GM21447 (cell line): ENCODE data around the gene INHBC.
A peak's percentile ranks its signal among the peaks of the same experiment; 100 is the strongest.
"Not testable (repeated sequence)": the region's sequence is repeated elsewhere in the genome, so short reads cannot be mapped to it uniquely, and the experiment has no call there.

Experiments used
- ATAC-seq: cut with Tn5 transposase; IDR thresholded peaks from one replicate; pipeline ENCODE4 v1.9.1; 2021; ENCODE audit not compliant: unreplicated experiment

INHBC gene

DNA sequence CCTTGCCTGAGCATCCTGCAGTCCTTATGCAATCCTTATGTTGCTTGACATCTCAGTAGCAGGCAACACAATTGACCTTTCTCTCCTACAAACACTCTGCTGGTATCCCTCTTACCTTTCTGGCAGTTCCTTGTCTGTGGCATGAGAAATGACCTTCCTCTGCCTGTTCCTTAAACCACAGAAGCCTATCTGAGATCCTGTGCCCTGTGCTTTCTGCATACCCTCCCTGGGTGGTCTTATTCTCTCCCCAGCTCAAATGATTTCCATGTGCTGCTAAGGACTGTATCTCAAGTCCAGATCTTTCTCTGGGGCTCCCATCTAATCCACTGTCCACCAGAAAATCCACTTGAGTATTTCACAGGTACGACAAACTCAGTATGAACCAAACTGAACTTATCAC, 47.1 kb downstream of the INHBC start:
- no peak for ATAC-seq

GRCh38 chr12:57483466-57483865, 48.9 kb downstream of the INHBC start:
- no peak for ATAC-seq

DNA sequence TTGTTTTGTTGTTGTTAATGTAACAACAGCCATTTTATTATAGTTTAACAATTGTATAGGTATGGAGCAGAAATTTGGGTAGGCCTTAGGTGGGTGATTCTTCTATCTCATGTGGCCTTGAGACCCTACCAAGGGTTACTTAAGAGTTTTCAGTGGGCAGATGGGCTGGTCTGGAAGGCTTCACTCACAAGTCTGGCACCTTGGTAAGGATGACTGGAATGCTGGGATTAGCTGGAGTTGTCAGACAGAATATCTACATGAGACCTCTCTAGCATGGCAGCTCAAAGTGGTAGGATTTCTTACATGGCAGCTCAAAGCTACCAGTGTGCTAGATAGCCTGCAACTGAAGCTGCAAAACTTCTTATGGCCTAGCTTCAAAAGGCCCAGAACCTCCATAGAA, 51.1 kb downstream of the INHBC start:
- ATAC-seq = no peak

DNA sequence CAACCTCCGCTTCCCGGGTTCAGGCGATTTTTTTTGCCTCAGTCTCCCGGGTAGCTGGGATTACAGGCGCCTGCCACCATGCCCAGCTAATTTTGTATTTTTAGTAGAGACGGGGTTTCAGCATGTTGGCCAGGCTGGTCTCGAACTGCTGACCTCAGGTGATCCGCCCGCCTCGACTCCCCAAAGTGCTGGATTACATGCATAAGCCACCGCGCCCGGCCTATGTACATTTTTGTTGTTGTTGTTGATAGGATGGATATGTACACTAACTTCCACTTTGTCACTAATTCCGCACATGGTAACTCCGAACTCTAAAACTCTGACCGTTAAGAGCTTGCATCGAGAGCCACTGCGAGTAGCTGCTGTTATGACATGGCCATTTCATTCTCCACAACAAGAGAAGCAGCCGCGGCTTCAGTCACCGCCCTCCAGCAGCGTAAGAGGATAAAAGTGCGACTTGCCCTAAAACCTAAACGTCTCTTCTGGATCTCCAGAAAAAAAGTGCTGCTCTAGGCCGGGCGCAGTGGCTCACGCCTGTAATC, 52.5 kb downstream of the INHBC start:
- no peak for ATAC-seq

DNA sequence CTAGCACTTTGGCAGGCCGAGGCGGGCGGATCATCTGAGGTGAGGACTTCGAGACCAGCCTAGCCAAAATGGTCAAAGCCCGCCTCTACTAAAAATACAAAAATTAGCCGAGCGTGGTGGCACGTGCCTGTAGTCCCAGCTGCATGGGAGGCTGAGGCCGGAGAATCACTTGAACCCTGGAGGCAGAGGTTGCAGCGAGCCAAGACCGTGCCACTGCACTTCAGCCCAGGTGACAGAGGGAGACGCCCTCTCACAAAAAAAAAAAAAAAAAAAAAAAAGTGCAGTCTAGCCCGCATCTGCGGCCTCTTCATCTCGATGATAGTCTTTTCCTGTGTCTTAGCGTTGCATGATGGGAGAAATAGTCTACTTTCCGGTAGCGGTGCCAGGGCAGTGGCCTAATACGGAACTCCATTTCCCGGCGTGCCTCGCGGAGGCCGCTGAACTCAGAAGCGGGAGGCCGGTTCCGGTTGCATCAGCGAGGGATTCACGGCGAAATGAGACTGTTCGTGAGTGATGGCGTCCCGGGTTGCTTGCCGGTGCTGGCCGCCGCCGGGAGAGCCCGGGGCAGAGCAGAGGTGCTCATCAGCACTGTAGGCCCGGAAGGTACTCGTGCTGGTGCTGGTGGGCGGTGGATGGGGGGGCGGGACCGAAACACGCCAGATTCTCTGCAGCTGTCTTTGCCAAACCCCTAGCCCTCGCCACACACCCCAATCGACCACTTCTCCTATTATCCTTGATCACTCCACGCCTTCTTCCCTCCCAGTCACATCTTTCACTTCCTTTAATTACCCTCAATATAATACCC, 53.2 kb downstream of the INHBC start, which contains the start of gene MARS1:
TSS of gene MARS1 (plus strand) at position 472 of the 805 bp plus-strand sequence. CDS start at position 495, 23 bp downstream.
- ATAC-seq = peak; percentile 97

DNA sequence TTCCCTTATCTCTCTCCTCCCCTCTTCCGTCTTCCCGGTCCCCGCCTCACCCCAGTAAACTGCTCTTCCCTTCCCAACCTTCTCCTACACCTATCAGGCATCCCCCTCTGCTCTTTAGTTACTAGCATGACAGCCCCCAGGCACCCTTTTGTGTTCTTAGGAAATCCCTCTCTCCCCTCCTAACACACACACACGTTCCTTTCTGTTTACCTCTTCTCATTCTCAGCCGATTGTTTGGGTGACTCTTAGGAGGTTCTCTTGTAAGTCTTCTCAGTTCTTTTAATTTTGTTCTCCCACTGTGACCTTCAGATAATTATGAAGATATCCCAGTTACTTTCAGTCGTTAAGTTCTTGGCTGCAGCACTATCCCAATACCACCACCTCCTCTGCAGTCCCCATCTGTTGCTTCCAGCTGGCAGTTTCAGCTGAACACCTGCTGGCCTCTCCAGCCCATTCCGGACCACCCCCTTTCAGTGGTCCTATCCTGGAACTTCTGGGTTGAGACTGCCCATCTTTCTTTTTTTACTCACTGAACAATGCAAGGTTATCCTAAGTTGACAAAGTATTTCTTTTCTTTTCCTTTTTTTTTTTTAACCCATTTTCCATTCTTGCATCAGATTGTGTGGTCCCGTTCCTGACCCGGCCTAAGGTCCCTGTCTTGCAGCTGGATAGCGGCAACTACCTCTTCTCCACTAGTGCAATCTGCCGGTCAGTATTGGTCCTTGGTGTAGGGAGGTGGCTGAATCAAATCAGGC, 54.0 kb downstream of the INHBC start:
- ATAC-seq = no peak

- no peak for ATAC-seq
Measured at GRCh38 chr12:57489157-57489641, 54.6 kb downstream of the INHBC start.

- no peak for ATAC-seq
Measured at GRCh38 chr12:57490126-57490525, 55.5 kb downstream of the INHBC start.

GRCh38 chr12:57491393-57492280, 57.1 kb downstream of the INHBC start:
- ATAC-seq = no peak

DNA sequence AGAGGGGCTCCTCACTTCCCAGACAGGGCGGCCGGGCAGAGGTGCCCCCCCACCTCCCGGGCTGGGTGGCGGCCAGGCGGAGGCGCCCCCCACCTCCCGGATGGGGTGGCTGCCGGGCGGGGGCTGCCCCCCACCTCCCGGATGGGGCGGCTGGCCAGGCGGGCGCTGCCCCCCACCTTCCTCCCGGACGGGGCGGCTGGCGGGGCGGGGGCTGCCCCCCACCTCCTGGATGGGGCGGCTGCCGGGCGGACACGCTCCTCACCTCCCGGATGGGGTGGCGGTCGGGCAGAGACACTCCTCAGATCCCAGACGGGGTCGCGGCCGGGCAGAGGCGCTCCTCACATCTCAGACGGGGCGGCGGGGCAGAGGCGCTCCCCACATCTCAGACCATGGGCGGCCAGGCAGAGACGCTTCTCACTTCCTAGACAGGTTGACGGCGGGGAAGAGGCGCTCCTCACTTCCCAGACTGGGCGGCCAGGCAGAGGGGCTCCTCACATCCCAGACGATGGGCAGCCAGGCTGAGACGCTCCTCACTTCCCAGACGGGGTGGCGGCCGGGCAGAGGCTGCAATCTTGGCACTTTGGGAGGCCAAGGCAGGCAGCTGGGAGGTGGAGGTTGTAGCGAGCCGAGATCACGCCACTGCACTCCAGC, 60.6 kb downstream of the INHBC start:
- ATAC-seq = not testable (repeated sequence)

DNA sequence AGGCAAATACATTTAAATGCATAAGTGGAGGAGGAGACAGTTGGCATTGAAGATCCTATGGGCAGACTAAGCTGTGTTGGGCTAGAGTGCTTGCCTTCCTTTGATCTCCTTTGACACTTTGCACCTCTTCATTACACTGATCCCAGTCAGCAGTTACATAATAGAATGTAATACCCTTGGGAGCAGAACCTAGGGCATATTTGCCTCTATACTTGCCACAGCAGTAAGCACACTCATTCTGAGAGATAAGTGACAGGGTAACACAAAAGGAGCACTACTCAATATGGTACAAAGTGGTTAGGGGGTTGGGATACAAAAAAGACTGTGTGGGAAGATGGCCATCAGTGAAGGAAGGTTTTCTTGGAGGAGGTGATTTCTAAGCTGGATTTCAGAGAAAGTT, 62.2 kb downstream of the INHBC start:
- no peak for ATAC-seq

- no peak for ATAC-seq
Measured at GRCh38 chr12:57497223-57498131, 62.9 kb downstream of the INHBC start.

GRCh38 chr12:57498132-57498502, 63.5 kb downstream of the INHBC start:
- no peak for ATAC-seq

- no peak for ATAC-seq
Measured at GRCh38 chr12:57498571-57498970, 64.0 kb downstream of the INHBC start.

- ATAC-seq = no peak
Measured at GRCh38 chr12:57500213-57500612, 65.6 kb downstream of the INHBC start.
